ENCODE data around the gene PRSS33.

DNA sequence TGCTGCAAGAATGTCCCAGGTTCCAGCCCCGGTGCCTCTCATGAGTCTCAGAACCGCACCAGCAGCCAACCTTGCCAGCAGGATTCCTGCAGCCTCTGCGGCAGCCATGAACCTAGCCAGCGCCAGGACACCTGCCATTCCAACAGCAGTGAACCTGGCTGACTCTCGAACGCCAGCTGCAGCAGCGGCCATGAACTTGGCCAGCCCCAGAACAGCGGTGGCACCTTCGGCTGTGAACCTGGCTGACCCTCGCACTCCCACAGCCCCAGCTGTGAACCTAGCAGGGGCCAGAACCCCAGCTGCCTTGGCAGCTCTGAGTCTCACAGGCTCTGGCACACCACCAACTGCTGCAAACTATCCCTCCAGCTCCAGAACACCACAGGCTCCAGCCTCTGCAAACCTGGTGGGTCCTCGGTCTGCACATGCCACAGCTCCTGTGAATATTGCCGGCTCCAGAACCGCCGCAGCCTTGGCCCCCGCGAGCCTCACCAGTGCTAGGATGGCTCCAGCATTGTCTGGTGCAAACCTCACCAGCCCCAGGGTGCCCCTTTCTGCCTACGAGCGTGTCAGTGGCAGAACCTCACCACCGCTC is 20.1 kb downstream of the PRSS33 start:
- no peak for TF ChIP-seq SUZ12 (IDR thresholded peaks at IDR 0.05)
- no peak for TF ChIP-seq HDGF (IDR thresholded peaks at IDR 0.05; ENCODE audit: borderline replicate concordance)
- TF ChIP-seq ELF4 (IDR thresholded peaks at IDR 0.05) = no peak
- no peak for TF ChIP-seq ZNF384 (IDR thresholded peaks at IDR 0.05)
- TF ChIP-seq TARDBP (IDR thresholded peaks at IDR 0.05) = no peak
- TF ChIP-seq FOXK2 (IDR thresholded peaks at IDR 0.05) = no peak
- no peak for TF ChIP-seq PKNOX1 (IDR thresholded peaks at IDR 0.05)
- no peak for TF ChIP-seq BHLHE40 (IDR thresholded peaks at IDR 0.05; ENCODE audit: borderline replicate concordance)
- no peak for TF ChIP-seq FOXM1 (IDR thresholded peaks at IDR 0.05; ENCODE audit: borderline replicate concordance)
- TF ChIP-seq ARNT (IDR thresholded peaks at IDR 0.05) = no peak
- no peak for TF ChIP-seq NFRKB (IDR thresholded peaks at IDR 0.05)
- no peak for TF ChIP-seq SP1 (IDR thresholded peaks at IDR 0.05)
